ENCODE results near the gene LARP4B.
A peak's percentile ranks its signal among the peaks of the same experiment; 100 is the strongest.

Gene LARP4B

GRCh38 chr10:809671-810350 is 121.7 kb downstream of the LARP4B start:
- Histone ChIP-seq H3K9me3 (replicated peaks in 1 of 2; ENCODE audit: control insufficient read depth in 2 of 2, insufficient read depth in 1 of 2, low read depth in 1 of 2, low read length in 2 of 2) (peaks cover 0 to 1% of the 10 kb centered on the region in 2 donors), H3K9ac (ENCODE audit: low read depth, low read length, poor library complexity) (no peak overlapping the region), H3K4me1 (ENCODE audit: control insufficient read depth in 2 of 2, insufficient read depth in 1 of 2, low read depth in 1 of 2, low read length in 2 of 2) (peaks cover 0 to 1% of the 10 kb centered on the region in 2 donors), H2AFZ (ENCODE audit: low read length) (no peak overlapping the region), H2BK12ac (ENCODE audit: low read length) (no peak overlapping the region), H3K18ac (ENCODE audit: low read length) (no peak overlapping the region), H3K14ac (ENCODE audit: low read length) (no peak overlapping the region), H2AK5ac (ENCODE audit: low read depth, low read length) (no peak overlapping the region), H3K36me3 (replicated peaks in 1 of 2; ENCODE audit: control insufficient read depth in 2 of 2, insufficient read depth in 2 of 2, low read length in 2 of 2) (peaks cover 41 to 91% of the 10 kb centered on the region in 2 donors), H3K79me1 (ENCODE audit: low read depth, low read length) (peaks cover 3% of the 10 kb centered on the region), H4K91ac (ENCODE audit: low read depth, low read length, poor library complexity) (no peak overlapping the region), H2BK5ac (ENCODE audit: low read length) (no peak overlapping the region), H3K27ac (replicated peaks; ENCODE audit: low read length) (no peak overlapping the region), H4K8ac (ENCODE audit: low read depth, low read length) (no peak overlapping the region), H2BK120ac (ENCODE audit: low read depth, low read length) (no peak overlapping the region), H3K4ac (ENCODE audit: low read length) (no peak overlapping the region), H3K23ac (ENCODE audit: low read depth, low read length, poor library complexity) (no peak overlapping the region), H2BK15ac (ENCODE audit: low read length) (no peak overlapping the region), H3K4me2 (ENCODE audit: insufficient read depth, low read length, poor library complexity, severe bottlenecking) (no peak overlapping the region), H3K27me3 (ENCODE audit: control insufficient read depth in 3 of 3, insufficient read depth in 3 of 3, low read depth in 1 of 3, low read length in 3 of 3) (no peaks in the 10 kb centered on the region), H3K4me3 (ENCODE audit: low read length in 2 of 2) (no peak overlapping the region)
- WGBS, 2 donors (ENCODE audit: extremely low coverage in 2 of 2, insufficient read length in 2 of 2, insufficient replicate concordance in 1 of 2), result no CpG with 5 or more reads among the region's 29 CpGs
- DNase-seq (ENCODE audit: low spot score), result no peak

GRCh38 chr10:807958-808353 is 123.5 kb downstream of the LARP4B start:
- Histone ChIP-seq H3K4me3 (ENCODE audit: low read length in 2 of 2) (no peak overlapping the region), H3K14ac (ENCODE audit: low read length) (no peak overlapping the region), H3K36me3 (replicated peaks in 1 of 2; ENCODE audit: control insufficient read depth in 2 of 2, insufficient read depth in 2 of 2, low read length in 2 of 2) (peaks cover 31 to 75% of the 10 kb centered on the region in 2 donors), H4K8ac (ENCODE audit: low read depth, low read length) (no peak overlapping the region), H3K4ac (ENCODE audit: low read length) (no peak overlapping the region), H3K9me3 (replicated peaks in 1 of 2; ENCODE audit: control insufficient read depth in 2 of 2, insufficient read depth in 1 of 2, low read depth in 1 of 2, low read length in 2 of 2) (peaks cover 0 to 1% of the 10 kb centered on the region in 2 donors), H3K79me1 (ENCODE audit: low read depth, low read length) (peaks cover 3% of the 10 kb centered on the region), H3K27me3 (ENCODE audit: control insufficient read depth in 3 of 3, insufficient read depth in 3 of 3, low read depth in 1 of 3, low read length in 3 of 3) (no peaks in the 10 kb centered on the region), H3K4me2 (ENCODE audit: insufficient read depth, low read length, poor library complexity, severe bottlenecking) (no peak overlapping the region), H2BK120ac (ENCODE audit: low read depth, low read length) (no peak overlapping the region), H4K91ac (ENCODE audit: low read depth, low read length, poor library complexity) (no peak overlapping the region), H2BK12ac (ENCODE audit: low read length) (no peak overlapping the region), H3K9ac (ENCODE audit: low read depth, low read length, poor library complexity) (no peak overlapping the region), H3K18ac (ENCODE audit: low read length) (no peak overlapping the region), H2BK5ac (ENCODE audit: low read length) (no peak overlapping the region), H3K4me1 (ENCODE audit: control insufficient read depth in 2 of 2, insufficient read depth in 1 of 2, low read depth in 1 of 2, low read length in 2 of 2) (peaks cover 0 to 6% of the 10 kb centered on the region in 2 donors), H2AFZ (ENCODE audit: low read length) (no peak overlapping the region), H3K27ac (replicated peaks; ENCODE audit: low read length) (no peak overlapping the region), H3K23ac (ENCODE audit: low read depth, low read length, poor library complexity) (no peak overlapping the region), H2BK15ac (ENCODE audit: low read length) (no peak overlapping the region), H2AK5ac (ENCODE audit: low read depth, low read length) (no peak overlapping the region)
- WGBS, 2 donors (ENCODE audit: extremely low coverage in 2 of 2, insufficient read length in 2 of 2, insufficient replicate concordance in 1 of 2), result no CpG with 5 or more reads among the region's 9 CpGs
- no peak for DNase-seq (ENCODE audit: low spot score)

GRCh38 chr10:807163-807957 is 124.1 kb downstream of the LARP4B start:
- Histone ChIP-seq H3K4me1 (ENCODE audit: control insufficient read depth in 2 of 2, insufficient read depth in 1 of 2, low read depth in 1 of 2, low read length in 2 of 2) (peaks cover 0 to 6% of the 10 kb centered on the region in 2 donors), H3K4me3 (ENCODE audit: low read length in 2 of 2) (peak overlapping the region in 1 of 2 donors; percentile 66), H3K4me2 (ENCODE audit: insufficient read depth, low read length, poor library complexity, severe bottlenecking) (no peak overlapping the region), H3K27ac (replicated peaks; ENCODE audit: low read length) (no peak overlapping the region), H2BK12ac (ENCODE audit: low read length) (no peak overlapping the region), H3K14ac (ENCODE audit: low read length) (no peak overlapping the region), H3K4ac (ENCODE audit: low read length) (no peak overlapping the region), H3K23ac (ENCODE audit: low read depth, low read length, poor library complexity) (no peak overlapping the region), H2BK120ac (ENCODE audit: low read depth, low read length) (no peak overlapping the region), H3K79me1 (ENCODE audit: low read depth, low read length) (peaks cover 3% of the 10 kb centered on the region), H3K9ac (ENCODE audit: low read depth, low read length, poor library complexity) (no peak overlapping the region), H3K36me3 (replicated peaks in 1 of 2; ENCODE audit: control insufficient read depth in 2 of 2, insufficient read depth in 2 of 2, low read length in 2 of 2) (peaks cover 29 to 69% of the 10 kb centered on the region in 2 donors), H2BK5ac (ENCODE audit: low read length) (no peak overlapping the region), H3K18ac (ENCODE audit: low read length) (no peak overlapping the region), H4K91ac (ENCODE audit: low read depth, low read length, poor library complexity) (no peak overlapping the region), H2BK15ac (ENCODE audit: low read length) (no peak overlapping the region), H2AFZ (ENCODE audit: low read length) (no peak overlapping the region), H2AK5ac (ENCODE audit: low read depth, low read length) (no peak overlapping the region), H3K27me3 (ENCODE audit: control insufficient read depth in 3 of 3, insufficient read depth in 3 of 3, low read depth in 1 of 3, low read length in 3 of 3) (no peaks in the 10 kb centered on the region), H4K8ac (ENCODE audit: low read depth, low read length) (no peak overlapping the region), H3K9me3 (replicated peaks in 1 of 2; ENCODE audit: control insufficient read depth in 2 of 2, insufficient read depth in 1 of 2, low read depth in 1 of 2, low read length in 2 of 2) (peaks cover 0 to 1% of the 10 kb centered on the region in 2 donors)
- no peak for DNase-seq (ENCODE audit: low spot score)
- WGBS, 2 donors (ENCODE audit: extremely low coverage in 2 of 2, insufficient read length in 2 of 2, insufficient replicate concordance in 1 of 2), result no CpG with 5 or more reads among the region's 30 CpGs

GRCh38 chr10:806451-807162 is 124.9 kb downstream of the LARP4B start:
- peak overlapping the region; percentile 34 for H3K18ac ChIP-seq (ENCODE audit: low read length)
- H4K8ac ChIP-seq (ENCODE audit: low read depth, low read length), result peak overlapping the region; percentile 45
- no peak overlapping the region for H2BK12ac ChIP-seq (ENCODE audit: low read length)
- no peak overlapping the region for H3K27ac ChIP-seq (replicated peaks; ENCODE audit: low read length)
- no peak overlapping the region for H3K4me2 ChIP-seq (ENCODE audit: insufficient read depth, low read length, poor library complexity, severe bottlenecking)
- H2BK5ac ChIP-seq (ENCODE audit: low read length), result no peak overlapping the region
- no peak overlapping the region for H3K14ac ChIP-seq (ENCODE audit: low read length)
- peaks cover 3% of the 10 kb centered on the region for H3K79me1 ChIP-seq (ENCODE audit: low read depth, low read length)
- H2AFZ ChIP-seq (ENCODE audit: low read length), result no peak overlapping the region
- no peak overlapping the region for H4K91ac ChIP-seq (ENCODE audit: low read depth, low read length, poor library complexity)
- no peak for DNase-seq (ENCODE audit: low spot score)
- H3K4me1 ChIP-seq (ENCODE audit: control insufficient read depth in 2 of 2, insufficient read depth in 1 of 2, low read depth in 1 of 2, low read length in 2 of 2), result peaks cover 0 to 6% of the 10 kb centered on the region in 2 donors
- H2AK5ac ChIP-seq (ENCODE audit: low read depth, low read length), result no peak overlapping the region
- H3K9ac ChIP-seq (ENCODE audit: low read depth, low read length, poor library complexity), result peak overlapping the region; percentile 50
- peaks cover 0 to 1% of the 10 kb centered on the region in 2 donors for H3K9me3 ChIP-seq (replicated peaks in 1 of 2; ENCODE audit: control insufficient read depth in 2 of 2, insufficient read depth in 1 of 2, low read depth in 1 of 2, low read length in 2 of 2)
- no peak overlapping the region for H2BK120ac ChIP-seq (ENCODE audit: low read depth, low read length)
- H3K27me3 ChIP-seq (ENCODE audit: control insufficient read depth in 3 of 3, insufficient read depth in 3 of 3, low read depth in 1 of 3, low read length in 3 of 3), result no peaks in the 10 kb centered on the region
- no CpG with 5 or more reads among the region's 20 CpGs for WGBS, 2 donors (ENCODE audit: extremely low coverage in 2 of 2, insufficient read length in 2 of 2, insufficient replicate concordance in 1 of 2)
- no peak overlapping the region for H2BK15ac ChIP-seq (ENCODE audit: low read length)
- no peak overlapping the region for H3K4ac ChIP-seq (ENCODE audit: low read length)
- no peak overlapping the region for H3K4me3 ChIP-seq (ENCODE audit: low read length in 2 of 2)
- peaks cover 24 to 61% of the 10 kb centered on the region in 2 donors for H3K36me3 ChIP-seq (replicated peaks in 1 of 2; ENCODE audit: control insufficient read depth in 2 of 2, insufficient read depth in 2 of 2, low read length in 2 of 2)
- H3K23ac ChIP-seq (ENCODE audit: low read depth, low read length, poor library complexity), result peak overlapping the region; percentile 62
